Kidney (tissue), 14 donors: ENCODE results near the gene FARP1. TPM values are rescaled to one million over a fixed set of nuclear protein-coding genes. Genes with fewer than 3 reads are reported as not detected.

Experiments
- DNase-seq, 5 donors: peaks; one replicate each; pipeline ENCODE4 v3.0.0-alpha.2; 2013 to 2020
- FAIRE-seq: peaks from 2 replicates; lab custom pipeline; 2012; peaks lifted over from hg19 to GRCh38; lab: Jason Lieb, UNC
- H3K27ac ChIP-seq, 2 donors: one replicate each; pipeline ENCODE4 v1.7.0; 2013; ENCODE audit warnings: low read depth in 2 of 2, low read length in 2 of 2, inconsistent platforms in 1 of 2
- H3K27me3 ChIP-seq: one replicate; pipeline ENCODE4 v1.7.1; 2013; ENCODE audit warnings: low read length, inconsistent platforms; ENCODE audit not compliant: control insufficient read depth, insufficient read depth
- H3K36me3 ChIP-seq, 3 donors: one replicate each; pipeline versions ENCODE4 v1.7.0 to v1.7.1; 2013; ENCODE audit warnings: low read length in 3 of 3, control low read depth in 1 of 3, inconsistent platforms in 1 of 3; ENCODE audit not compliant: insufficient read depth in 3 of 3, control insufficient read depth in 2 of 3
- H3K4me1 ChIP-seq, 3 donors: one replicate each; pipeline versions ENCODE4 v1.7.0 to v1.7.1; 2013; ENCODE audit warnings: low read length in 3 of 3, inconsistent platforms in 1 of 3, low read depth in 1 of 3; ENCODE audit not compliant: control insufficient read depth in 2 of 3, insufficient read depth in 2 of 3
- H3K4me3 ChIP-seq, 3 donors: one replicate each; pipeline versions ENCODE4 v1.7.0 to v1.8.1; 2013; ENCODE audit warnings: low read length in 3 of 3, control low read depth in 1 of 3, inconsistent platforms in 1 of 3
- H3K9ac ChIP-seq, 3 donors: one replicate each; pipeline versions ENCODE4 v1.7.0 to v1.7.1; 2013; ENCODE audit warnings: low read length in 3 of 3, control low read depth in 1 of 3, inconsistent platforms in 1 of 3
- H3K9me3 ChIP-seq, 3 donors: one replicate each; pipeline versions ENCODE4 v1.7.0 to v1.7.1; 2013; ENCODE audit warnings: low read length in 3 of 3, control low read depth in 1 of 3, inconsistent platforms in 1 of 3; ENCODE audit not compliant: control insufficient read depth in 2 of 3, insufficient read depth in 1 of 3
- CTCF ChIP-seq: IDR thresholded peaks from 3 replicates; pipeline ENCODE4 v1.5.1; 2012; ENCODE audit warnings: mild to moderate bottlenecking, moderate library complexity, borderline replicate concordance; ENCODE audit not compliant: insufficient read depth; ENCODE audit errors: extremely low read depth
- intact Hi-C: fragments of 100-400 bp; cut with DNase I; formaldehyde crosslinking; loops from one replicate; pipeline ENCODE4 v1.11.1; 2022
- polyA plus RNA-seq: library from polyadenylated mRNA; stranded (reverse); fragments of 350-450 nt; fragmentation: Illumina TruSeq; extraction: RNeasy Lipid Tissue Mini Kit (QIAGEN cat#74804); gene quantifications from one replicate; pipeline ENCODE4 v1.2.3, GENCODE V29; 2014; ENCODE audit warnings: low read depth, low replicate concordance; ENCODE audit not compliant: insufficient read depth
- total RNA-seq: library from RNA; stranded (reverse); fragmentation: NEBNext Ultra II Directional; extraction: Animal tissue kit (Norgen Biotek cat#: 25700); gene quantifications from one replicate; pipeline ENCODE4 v1.2.1, GENCODE V29; 2021
- donor health status: control.
- donor health status: control.
- donor health status: control.
- donor health status: control.
- donor health status: control.
- donor health status: DM: yes; HTN: yes; CAD: no.
- donor health status: Normal renal cell carcinoma (clear cell type).

The FARP1 gene
- total and polyA plus RNA-seq, 2 donors from 2014 or later, result 123 to 229 TPM

GRCh38 chr13:98289339-98289945 is 146.5 kb downstream of the FARP1 start:
- FAIRE-seq (no peak), DNase-seq (no peak)
- H3K4me1 ChIP-seq, result peaks cover 5 to 27% (median 8%) of the 10 kb centered on the region in 3 donors
- intact Hi-C loops, result no loop called here
- H3K27ac ChIP-seq, result no peak overlapping the region
- H3K4me3 ChIP-seq, result no peak overlapping the region
- no peak for TF ChIP-seq CTCF
- H3K9me3 ChIP-seq, result no peaks in the 10 kb centered on the region
- H3K9ac ChIP-seq, result no peak overlapping the region
- H3K36me3 ChIP-seq, result no peaks in the 10 kb centered on the region
- H3K27me3 ChIP-seq, result no peaks in the 10 kb centered on the region

- TF ChIP-seq CTCF, result no peak
- peaks cover 5 to 25% (median 8%) of the 10 kb centered on the region in 3 donors for H3K4me1 ChIP-seq
- FAIRE-seq, result no peak
These were observed 147.4 kb downstream of the FARP1 start for GRCh38 chr13:98290261-98290660.

GRCh38 chr13:98291658-98292057 is 148.8 kb downstream of the FARP1 start:
- H3K27ac ChIP-seq, result no peak overlapping the region
- no peaks in the 10 kb centered on the region for H3K27me3 ChIP-seq
- H3K9ac ChIP-seq, result no peak overlapping the region
- H3K9me3 ChIP-seq, result no peaks in the 10 kb centered on the region
- TF ChIP-seq CTCF, result no peak
- DNase-seq, result no peak
- H3K4me3 ChIP-seq, result no peak overlapping the region
- H3K36me3 ChIP-seq, result peaks cover 0 to 3% (median 0%) of the 10 kb centered on the region in 3 donors
- no peak for FAIRE-seq
- peaks cover 3 to 23% (median 8%) of the 10 kb centered on the region in 3 donors for H3K4me1 ChIP-seq
- intact Hi-C loops, result no loop called here

More at GRCh38 chr13:98290261-98290660, 147.4 kb downstream of the FARP1 start:
- Histone ChIP-seq H3K27ac (no peak overlapping the region), H3K4me3 (no peak overlapping the region), H3K27me3 (no peaks in the 10 kb centered on the region), H3K36me3 (no peaks in the 10 kb centered on the region), H3K9ac (no peak overlapping the region), H3K9me3 (no peaks in the 10 kb centered on the region)
- DNase-seq, result no peak
- intact Hi-C loops, result no loop called here
